ENCODE results near the gene CCT7.

GRCh38 chr2:73215254-73215653 is 18.9 kb upstream of the CCT7 start:
- TF ChIP-seq CTCF (IDR thresholded peaks at IDR 0.05; ENCODE audit: poor library complexity, severe bottlenecking) (no peak), EZH2 (IDR thresholded peaks at IDR 0.05; ENCODE audit: borderline replicate concordance, insufficient read depth, low read length, poor library complexity, severe bottlenecking) (no peak), EP300 (conservative IDR thresholded peaks at IDR 0.05; ENCODE audit: poor library complexity, severe bottlenecking) (no peak), RAD21 (conservative IDR thresholded peaks at IDR 0.05) (no peak)

Measured in neural cell (in vitro differentiated cells).